SK-N-SH treated with all-trans-retinoic acid at 6 μM for 48 hours (cell line): ENCODE results near the gene FAM83D.
A peak's percentile ranks its signal among the peaks of the same experiment; 100 is the strongest.

Experiments
- ATAC-seq: fragments of 200-7000 bp; cut with Tn5 transposase; 3 replicates; pipeline ENCODE4 v1.9.1; 2020; ENCODE audit warnings: mild to moderate bottlenecking, moderate library complexity
- BACH2 ChIP-seq: fragments of 250-450 bp; sonication (Bioruptor Pico); IDR thresholded peaks from 2 replicates; pipeline ENCODE4 v1.9.0; 2021; ENCODE audit warnings: mild to moderate bottlenecking, borderline replicate concordance
- CSDC2 ChIP-seq: fragments of 250-450 bp; sonication (Bioruptor Pico); IDR thresholded peaks from 2 replicates; pipeline ENCODE4 v1.5.0; 2020; ENCODE audit warnings: mild to moderate bottlenecking, moderate library complexity
- CSRNP3 ChIP-seq: fragments of 250-450 bp; sonication (Bioruptor Pico); IDR thresholded peaks from 2 replicates; pipeline ENCODE4 v1.5.1; 2021; ENCODE audit warnings: mild to moderate bottlenecking, moderate library complexity
- ESRRG ChIP-seq: fragments of 250-450 bp; sonication (Bioruptor Pico); IDR thresholded peaks from 2 replicates; pipeline ENCODE4 v1.6.1; 2021; ENCODE audit warnings: mild to moderate bottlenecking
- ISL1 ChIP-seq: fragments of 250-450 bp; sonication (Bioruptor Pico); IDR thresholded peaks from 2 replicates; pipeline ENCODE4 v2.1.2; 2022; ENCODE audit warnings: mild to moderate bottlenecking, moderate library complexity
- OSR1 ChIP-seq: fragments of 250-450 bp; sonication (Bioruptor Pico); IDR thresholded peaks from 2 replicates; pipeline ENCODE4 v1.8.0; 2022; ENCODE audit warnings: moderate library complexity, mild to moderate bottlenecking, inconsistent platforms
- POU6F1 ChIP-seq: fragments of 250-450 bp; sonication (Bioruptor Pico); IDR thresholded peaks from 2 replicates; pipeline ENCODE4 v1.8.0; 2021; ENCODE audit warnings: low read depth, mild to moderate bottlenecking, moderate library complexity, borderline replicate concordance
- PPARA ChIP-seq: fragments of 250-450 bp; sonication (Bioruptor Pico); IDR thresholded peaks from 2 replicates; pipeline ENCODE4 v1.5.0; 2020; ENCODE audit warnings: mild to moderate bottlenecking, borderline replicate concordance
- RARB ChIP-seq: fragments of 250-450 bp; sonication (Bioruptor Pico); IDR thresholded peaks from 2 replicates; pipeline ENCODE4 v1.8.0; 2021; ENCODE audit warnings: mild to moderate bottlenecking, moderate library complexity
- TCF4 ChIP-seq: fragments of 250-450 bp; sonication (Bioruptor Pico); IDR thresholded peaks from 2 replicates; pipeline ENCODE4 v1.8.0; 2021; ENCODE audit warnings: mild to moderate bottlenecking, moderate library complexity, borderline replicate concordance
- TOX ChIP-seq: fragments of 250-450 bp; sonication (Bioruptor Pico); IDR thresholded peaks from 2 replicates; pipeline ENCODE4 v1.8.0; 2021; ENCODE audit warnings: mild to moderate bottlenecking, moderate library complexity, borderline replicate concordance
- TSHZ2 ChIP-seq: fragments of 250-450 bp; sonication (Bioruptor Pico); IDR thresholded peaks from 2 replicates; pipeline ENCODE4 v1.5.0; 2020; ENCODE audit warnings: mild to moderate bottlenecking, moderate library complexity
- ZC3H10 ChIP-seq: fragments of 250-450 bp; sonication (Bioruptor Pico); IDR thresholded peaks from 2 replicates; pipeline ENCODE4 v1.5.1; 2021; ENCODE audit warnings: mild to moderate bottlenecking, moderate library complexity
- ZFP3 ChIP-seq: fragments of 250-450 bp; sonication (Bioruptor Pico); IDR thresholded peaks from 2 replicates; pipeline ENCODE4 v1.5.0; 2020; ENCODE audit warnings: mild to moderate bottlenecking, moderate library complexity
- ZFP30 ChIP-seq: fragments of 450-650 bp; formaldehyde crosslinking; IDR thresholded peaks from 2 replicates; pipeline ENCODE4 v1.5.0; 2022; ENCODE audit warnings: mild to moderate bottlenecking, moderate library complexity
- ZNF565 ChIP-seq: fragments of 450-650 bp; formaldehyde crosslinking; conservative IDR thresholded peaks from 2 replicates; pipeline ENCODE4 v1.5.0; 2020; ENCODE audit warnings: low read depth, mild to moderate bottlenecking, moderate library complexity
- ZNF70 ChIP-seq: fragments of 450-650 bp; formaldehyde crosslinking; IDR thresholded peaks from 2 replicates; pipeline ENCODE4 v1.5.0; 2020; ENCODE audit warnings: mild to moderate bottlenecking, moderate library complexity
- ZNF8 ChIP-seq: fragments of 450-650 bp; formaldehyde crosslinking; IDR thresholded peaks from 2 replicates; pipeline ENCODE4 v1.5.0; 2020; ENCODE audit warnings: mild to moderate bottlenecking, moderate library complexity

The FAM83D gene

GRCh38 chr20:38935967-38936407 lies 9.8 kb downstream of the FAM83D start:
- ATAC-seq: no peak
- TF ChIP-seq POU6F1 (CRISPR knock-in tag) (no peak), TCF4 (CRISPR knock-in tag) (no peak), TOX (CRISPR knock-in tag) (no peak)

- ATAC-seq: no peak
- no peak for TF ChIP-seq PPARA (CRISPR knock-in tag)
- no peak for TF ChIP-seq ZNF8 (CRISPR knock-in tag)
- no peak for TF ChIP-seq RARB
- no peak for TF ChIP-seq ZC3H10
- TF ChIP-seq, all 23 proteins: peak for 0
Observed at GRCh38 chr20:38937000-38937399, 10.8 kb downstream of the FAM83D start.

GRCh38 chr20:38937978-38938473 lies 11.8 kb downstream of the FAM83D start:
- TF ChIP-seq ZNF70 (CRISPR knock-in tag) (no peak), CSDC2 (CRISPR knock-in tag) (no peak), OSR1 (no peak), ESRRG (CRISPR knock-in tag) (no peak), ZFP30 (CRISPR knock-in tag) (no peak), PPARA (CRISPR knock-in tag) (no peak), CSRNP3 (CRISPR knock-in tag) (no peak)
- no peak for ATAC-seq

- no peak for ATAC-seq
- TF ChIP-seq RARB (no peak), CSDC2 (CRISPR knock-in tag) (no peak)
Observed at GRCh38 chr20:38939686-38940085, 13.5 kb downstream of the FAM83D start.

- ATAC-seq: no peak
- no peak for TF ChIP-seq ZNF70 (CRISPR knock-in tag)
- TF ChIP-seq TCF4 (CRISPR knock-in tag): no peak
- no peak for TF ChIP-seq ISL1 (CRISPR knock-in tag)
- no peak for TF ChIP-seq CSRNP3 (CRISPR knock-in tag)
Observed at GRCh38 chr20:38940644-38941043, 14.4 kb downstream of the FAM83D start.

GRCh38 chr20:38941726-38942389 lies 15.6 kb downstream of the FAM83D start:
- peak; percentile 25; the same call in 1 of the 3 replicates for ATAC-seq
- TF ChIP-seq TSHZ2 (CRISPR knock-in tag) (no peak), ZNF565 (CRISPR knock-in tag) (no peak), PPARA (CRISPR knock-in tag) (no peak), ZFP3 (CRISPR knock-in tag) (no peak), TCF4 (CRISPR knock-in tag) (no peak), ZNF70 (CRISPR knock-in tag) (no peak), BACH2 (CRISPR knock-in tag) (no peak)
